SK-N-SH (cell line): ENCODE data around the gene KNDC1. TPM values are rescaled to one million over a fixed set of nuclear protein-coding genes. Genes with fewer than 3 reads are reported as not detected.

Experiments used
- CTCF ChIA-PET: fragments of 300-600, 350-600 bp; formaldehyde crosslinking; extraction: SDS; loops from one replicate; lab custom pipeline; 2021; lab: Yijun Ruan, JAX
- POLR2A ChIA-PET: fragments of 350-600 bp; sonication (Branson Sonifier 250); formaldehyde crosslinking; extraction: SDS; loops from one replicate; lab custom pipeline; 2020; ENCODE audit warnings: antibody characterized with exemption, inconsistent platforms; lab: Yijun Ruan, JAX
- DNase-seq: peaks from one replicate; pipeline ENCODE4 v3.0.0; 2012
- H2AFZ ChIP-seq: fragments of 200-600 bp; sonication (generic); 2 replicates; pipeline ENCODE4 v1.8.1; 2016; ENCODE audit warnings: antibody characterized with exemption, mild to moderate bottlenecking, low read depth
- H3F3A ChIP-seq: fragments of 200-600 bp; sonication (generic); replicated peaks from 2 replicates; pipeline ENCODE3; 2016; ENCODE audit warnings: antibody characterized with exemption, mild to moderate bottlenecking; ENCODE audit not compliant: insufficient read depth
- H3K27ac ChIP-seq, 2 experiments: fragments of 200-500 bp in 1 of 2; fragments of 200-600 bp in 1 of 2; sonication (Bioruptor generic) in 1 of 2; sonication (generic), shearing (Covaris generic) in 1 of 2; 2 replicates each; pipeline versions ENCODE4 v1.5.1 to v1.6.1; 2014 to 2016; ENCODE audit warnings: low read depth in 2 of 2, inconsistent platforms in 1 of 2, low read length in 1 of 2, mild to moderate bottlenecking in 1 of 2, mixed read lengths in 1 of 2
- H3K27me3 ChIP-seq: fragments of 200-600 bp; sonication (generic), shearing (Covaris generic); 2 replicates; pipeline ENCODE4 v1.6.1; 2016; ENCODE audit warnings: mixed run types; ENCODE audit not compliant: insufficient read depth
- H3K36me3 ChIP-seq, 2 experiments: fragments of 200-500 bp in 1 of 2; fragments of 200-600 bp in 1 of 2; sonication (Bioruptor generic) in 1 of 2; sonication (generic) in 1 of 2; replicated peaks in 1 of 2; 2 replicates each; pipeline versions ENCODE3 to v1.5.1; 2014 to 2016; ENCODE audit warnings: low read length in 1 of 2, mild to moderate bottlenecking in 1 of 2; ENCODE audit not compliant: insufficient read depth in 2 of 2, control insufficient read depth in 1 of 2
- H3K4me1 ChIP-seq, 2 experiments: fragments of 200-500 bp in 1 of 2; fragments of 200-600 bp in 1 of 2; sonication (Bioruptor generic) in 1 of 2; sonication (generic), shearing (Covaris generic) in 1 of 2; 2 replicates each; pipeline versions ENCODE4 v1.5.1 to v1.6.1; 2014 to 2016; ENCODE audit warnings: low read depth in 1 of 2, low read length in 1 of 2, mixed run types in 1 of 2; ENCODE audit not compliant: insufficient read depth in 2 of 2, control insufficient read depth in 1 of 2
- H3K4me2 ChIP-seq: fragments of 200-600 bp; sonication (generic), shearing (Covaris generic); 2 replicates; pipeline ENCODE4 v1.6.1; 2017; ENCODE audit warnings: mixed run types
- H3K4me3 ChIP-seq, 2 experiments: fragments of 200-500 bp in 1 of 2; fragments of 200-600 bp in 1 of 2; sonication (Bioruptor generic) in 1 of 2; sonication (generic), shearing (Covaris generic) in 1 of 2; 2 replicates each; pipeline versions ENCODE4 v1.5.1 to v1.8.1; 2014 to 2016; ENCODE audit warnings: low read depth in 2 of 2, inconsistent platforms in 1 of 2, low read length in 1 of 2, mild to moderate bottlenecking in 1 of 2, mixed read lengths in 1 of 2, moderate library complexity in 1 of 2
- H3K79me2 ChIP-seq: fragments of 200-600 bp; sonication (generic); 2 replicates; pipeline ENCODE4 v1.8.1; 2017; ENCODE audit warnings: mild to moderate bottlenecking; ENCODE audit not compliant: insufficient read depth
- H3K9ac ChIP-seq: fragments of 200-600 bp; sonication (generic); 2 replicates; pipeline ENCODE4 v1.6.1; 2017; ENCODE audit warnings: mixed run types
- H3K9me2 ChIP-seq: fragments of 200-600 bp; sonication (generic); 2 replicates; pipeline ENCODE4 v1.6.1; 2017; ENCODE audit warnings: mixed run types
- H3K9me3 ChIP-seq: fragments of 200-600 bp; sonication (generic); 2 replicates; pipeline ENCODE4 v1.6.1; 2017; ENCODE audit warnings: mixed run types, mild to moderate bottlenecking, moderate library complexity
- H4K20me1 ChIP-seq: fragments of 200-600 bp; sonication (generic); 2 replicates; pipeline ENCODE4 v1.6.1; 2017; ENCODE audit warnings: mild to moderate bottlenecking, mixed run types; ENCODE audit not compliant: insufficient read depth
- CTCF ChIP-seq: fragments of 200-600 bp; sonication (generic); IDR thresholded peaks from 2 replicates; pipeline ENCODE4 v1.6.1; 2017; ENCODE audit warnings: antibody characterized with exemption, mild to moderate bottlenecking, moderate library complexity
- ELF1 ChIP-seq: IDR thresholded peaks from 2 replicates; pipeline ENCODE4 v1.4.0; 2012
- FOXM1 ChIP-seq: IDR thresholded peaks from 2 replicates; pipeline ENCODE4 v1.4.0; 2012; ENCODE audit warnings: low read depth, mild to moderate bottlenecking
- GABPA ChIP-seq: IDR thresholded peaks from 2 replicates; pipeline ENCODE4 v1.4.0; 2012; ENCODE audit warnings: low read depth, mild to moderate bottlenecking
- GATA2 ChIP-seq: sonication (generic); formaldehyde crosslinking; IDR thresholded peaks from 2 replicates; pipeline ENCODE4 v1.5.0; 2020; ENCODE audit warnings: mild to moderate bottlenecking, missing genetic modification reagents
- MEF2A ChIP-seq: IDR thresholded peaks from 2 replicates; pipeline ENCODE4 v1.4.0; 2012; ENCODE audit warnings: low read depth, borderline replicate concordance
- NFIC ChIP-seq: IDR thresholded peaks from 2 replicates; pipeline ENCODE4 v1.4.0; 2012; ENCODE audit warnings: borderline replicate concordance
- NRF1 ChIP-seq: IDR thresholded peaks from 2 replicates; pipeline ENCODE4 v1.6.1; 2012; ENCODE audit warnings: low read depth, mild to moderate bottlenecking, low read length
- RAD21 ChIP-seq: IDR thresholded peaks from 2 replicates; pipeline ENCODE4 v1.6.1; 2012; ENCODE audit warnings: mild to moderate bottlenecking, low read length
- SIN3A ChIP-seq: IDR thresholded peaks from 2 replicates; pipeline ENCODE4 v1.6.1; 2012; ENCODE audit warnings: low read depth, mild to moderate bottlenecking, low read length, moderate library complexity, borderline replicate concordance
- TAF1 ChIP-seq: IDR thresholded peaks from 2 replicates; pipeline ENCODE4 v1.6.1; 2012; ENCODE audit warnings: low read depth, mild to moderate bottlenecking, low read length, moderate library complexity, borderline replicate concordance
- YY1 ChIP-seq: IDR thresholded peaks from 2 replicates; pipeline ENCODE4 v1.4.0; 2012; ENCODE audit warnings: low read depth, mild to moderate bottlenecking
- WGBS: methylation state at CpG from one replicate; pipeline ENCODE4 v1.1.6; 2017; ENCODE audit warnings: low lambda C conversion rate; 5-methylcytosine and 5-hydroxymethylcytosine counted together
- polyA plus RNA-seq, 3 experiments: library from polyadenylated mRNA; depleted of rRNA; stranded (reverse); fragments of >200 nt; gene quantifications; 2 replicates each; pipeline ENCODE4 v1.2.3, GENCODE V29; 2012
- TF ChIP-seq, protein P1 (sequence below): IDR thresholded peaks from 2 replicates; pipeline ENCODE4 v1.4.0; 2012; ENCODE audit warnings: low read depth, borderline replicate concordance
- TF ChIP-seq, protein P2 (sequence below): IDR thresholded peaks from 2 replicates; pipeline ENCODE4 v1.4.0; 2012; ENCODE audit warnings: low read depth, borderline replicate concordance
- TF ChIP-seq, protein P3 (sequence below): IDR thresholded peaks from 2 replicates; pipeline ENCODE4 v1.4.0; 2012; ENCODE audit warnings: low read depth
- TF ChIP-seq, protein P4 (sequence below): fragments of 150-350 bp; IDR thresholded peaks from 2 replicates; pipeline ENCODE4 v1.6.1; 2016; ENCODE audit warnings: mild to moderate bottlenecking, low read depth, low read length

Gene KNDC1
- polyA plus RNA-seq, 1 of the 3 experiments (the other 2 are of a cell fraction), result 1.4 TPM

- DNase-seq, result no peak
- CTCF ChIA-PET, result interaction anchor here (0.6 kb wide), 1 partner anchor 14 kb away, joined by 3 read pairs; no protein-coding TSS in a partner anchor
- POLR2A ChIA-PET, result interaction anchor here (0.6 kb wide), 1 partner anchor 14 kb away, joined by 3 read pairs; no protein-coding TSS in a partner anchor
Measured at GRCh38 chr10:133211141-133211830, 51.3 kb downstream of the KNDC1 start.

More at GRCh38 chr10:133211141-133211830, 51.3 kb downstream of the KNDC1 start:
- H3F3A ChIP-seq, result no peaks in the 10 kb centered on the region
- H3K79me2 ChIP-seq, result no peaks in the 10 kb centered on the region
- no peak overlapping the region for H3K4me3 ChIP-seq
- no peak overlapping the region for H3K9ac ChIP-seq
- H3K36me3 ChIP-seq, result no peaks in the 10 kb centered on the region
- 50% methylated on average over 2 of the region's 25 CpGs for WGBS
- H3K4me2 ChIP-seq, result no peak overlapping the region
- no peaks in the 10 kb centered on the region for H3K9me3 ChIP-seq
- peaks cover 24% of the 10 kb centered on the region for H3K27me3 ChIP-seq
- H3K4me1 ChIP-seq, result no peaks in the 10 kb centered on the region
- H4K20me1 ChIP-seq, result no peaks in the 10 kb centered on the region
- no peak overlapping the region for H2AFZ ChIP-seq
- no peak overlapping the region for H3K27ac ChIP-seq
- H3K9me2 ChIP-seq, result no peaks in the 10 kb centered on the region
- TF ChIP-seq, protein P1, sequence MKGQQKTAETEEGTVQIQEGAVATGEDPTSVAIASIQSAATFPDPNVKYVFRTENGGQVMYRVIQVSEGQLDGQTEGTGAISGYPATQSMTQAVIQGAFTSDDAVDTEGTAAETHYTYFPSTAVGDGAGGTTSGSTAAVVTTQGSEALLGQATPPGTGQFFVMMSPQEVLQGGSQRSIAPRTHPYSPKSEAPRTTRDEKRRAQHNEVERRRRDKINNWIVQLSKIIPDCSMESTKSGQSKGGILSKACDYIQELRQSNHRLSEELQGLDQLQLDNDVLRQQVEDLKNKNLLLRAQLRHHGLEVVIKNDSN, result no peak
- no peak for TF ChIP-seq SIN3A
- no peak for TF ChIP-seq NRF1
- TF ChIP-seq GATA2, result no peak
- no peak for TF ChIP-seq FOXM1
- TF ChIP-seq MEF2A, result no peak
- no peak for TF ChIP-seq GABPA
- no peak for TF ChIP-seq TAF1
- no peak for TF ChIP-seq NFIC
- no peak for TF ChIP-seq RAD21
- TF ChIP-seq, protein P2, sequence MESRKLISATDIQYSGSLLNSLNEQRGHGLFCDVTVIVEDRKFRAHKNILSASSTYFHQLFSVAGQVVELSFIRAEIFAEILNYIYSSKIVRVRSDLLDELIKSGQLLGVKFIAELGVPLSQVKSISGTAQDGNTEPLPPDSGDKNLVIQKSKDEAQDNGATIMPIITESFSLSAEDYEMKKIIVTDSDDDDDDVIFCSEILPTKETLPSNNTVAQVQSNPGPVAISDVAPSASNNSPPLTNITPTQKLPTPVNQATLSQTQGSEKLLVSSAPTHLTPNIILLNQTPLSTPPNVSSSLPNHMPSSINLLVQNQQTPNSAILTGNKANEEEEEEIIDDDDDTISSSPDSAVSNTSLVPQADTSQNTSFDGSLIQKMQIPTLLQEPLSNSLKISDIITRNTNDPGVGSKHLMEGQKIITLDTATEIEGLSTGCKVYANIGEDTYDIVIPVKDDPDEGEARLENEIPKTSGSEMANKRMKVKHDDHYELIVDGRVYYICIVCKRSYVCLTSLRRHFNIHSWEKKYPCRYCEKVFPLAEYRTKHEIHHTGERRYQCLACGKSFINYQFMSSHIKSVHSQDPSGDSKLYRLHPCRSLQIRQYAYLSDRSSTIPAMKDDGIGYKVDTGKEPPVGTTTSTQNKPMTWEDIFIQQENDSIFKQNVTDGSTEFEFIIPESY, result no peak
- TF ChIP-seq, protein P3, sequence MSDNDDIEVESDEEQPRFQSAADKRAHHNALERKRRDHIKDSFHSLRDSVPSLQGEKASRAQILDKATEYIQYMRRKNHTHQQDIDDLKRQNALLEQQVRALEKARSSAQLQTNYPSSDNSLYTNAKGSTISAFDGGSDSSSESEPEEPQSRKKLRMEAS, result no peak
- TF ChIP-seq, protein P4, sequence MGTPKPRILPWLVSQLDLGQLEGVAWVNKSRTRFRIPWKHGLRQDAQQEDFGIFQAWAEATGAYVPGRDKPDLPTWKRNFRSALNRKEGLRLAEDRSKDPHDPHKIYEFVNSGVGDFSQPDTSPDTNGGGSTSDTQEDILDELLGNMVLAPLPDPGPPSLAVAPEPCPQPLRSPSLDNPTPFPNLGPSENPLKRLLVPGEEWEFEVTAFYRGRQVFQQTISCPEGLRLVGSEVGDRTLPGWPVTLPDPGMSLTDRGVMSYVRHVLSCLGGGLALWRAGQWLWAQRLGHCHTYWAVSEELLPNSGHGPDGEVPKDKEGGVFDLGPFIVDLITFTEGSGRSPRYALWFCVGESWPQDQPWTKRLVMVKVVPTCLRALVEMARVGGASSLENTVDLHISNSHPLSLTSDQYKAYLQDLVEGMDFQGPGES, result no peak
- TF ChIP-seq ELF1, result no peak
- TF ChIP-seq YY1, result no peak
- TF ChIP-seq CTCF, result no peak
- TF ChIP-seq, all 33 proteins: peak for 0
